OCI-LY3 (cell line): ENCODE results near the gene WDR75.
"Not testable (repeated sequence)": the region's sequence is repeated elsewhere in the genome, so short reads cannot be mapped to it uniquely, and the experiment has no call there.

Experiments used
- H2AFZ ChIP-seq: fragments of 200-600, 300-600 bp; shearing (Covaris generic); 2 replicates; pipeline ENCODE4 v1.6.0; 2014; ENCODE audit warnings: antibody characterized with exemption, low read depth, low read length
- H3K27ac ChIP-seq: fragments of 200-600, 300-600 bp; sonication (generic); 2 replicates; pipeline ENCODE4 v1.5.1; 2014; ENCODE audit warnings: mild to moderate bottlenecking, low read length, moderate library complexity, mixed read lengths
- H3K27me3 ChIP-seq: fragments of 200-600, 300-600 bp; sonication (generic); 2 replicates; pipeline ENCODE4 v1.6.1; 2014; ENCODE audit warnings: low read depth, low read length, mixed read lengths
- H3K36me3 ChIP-seq: fragments of 200-600, 300-600 bp; sonication (generic); replicated peaks from 2 replicates; pipeline ENCODE3; 2014; ENCODE audit warnings: low read depth, low read length, mixed read lengths
- H3K4me1 ChIP-seq: fragments of 300-600, 200-600 bp; sonication (generic); 2 replicates; pipeline ENCODE4 v1.6.1; 2014; ENCODE audit warnings: low read length, mixed read lengths
- H3K4me2 ChIP-seq: fragments of 200-600, 300-600 bp; sonication (generic); 2 replicates; pipeline ENCODE4 v1.6.1; 2014; ENCODE audit warnings: low read length, mixed read lengths
- H3K4me3 ChIP-seq: fragments of 300-600, 200-600 bp; sonication (generic); 2 replicates; pipeline ENCODE4 v1.5.1; 2014; ENCODE audit warnings: antibody characterized with exemption, mild to moderate bottlenecking, low read length, moderate library complexity
- H3K79me2 ChIP-seq: fragments of 300-600, 200-600 bp; shearing (Covaris generic); 2 replicates; pipeline ENCODE4 v1.6.1; 2014; ENCODE audit warnings: mild to moderate bottlenecking, low read length, mixed read lengths
- H3K9ac ChIP-seq: fragments of 300-600, 200-600 bp; shearing (Covaris generic); 2 replicates; pipeline ENCODE4 v1.6.0; 2014; ENCODE audit warnings: mild to moderate bottlenecking, low read length, moderate library complexity
- H3K9me3 ChIP-seq: fragments of 200-600, 300-600 bp; shearing (Covaris generic); 2 replicates; pipeline ENCODE4 v1.6.1; 2014; ENCODE audit warnings: low read length, mixed read lengths; ENCODE audit not compliant: insufficient read depth
- H4K20me1 ChIP-seq: fragments of 200-600, 300-600 bp; sonication (generic); 2 replicates; pipeline ENCODE4 v1.6.1; 2016; ENCODE audit warnings: low read length, mixed read lengths; ENCODE audit not compliant: insufficient read depth
- CTCF ChIP-seq: fragments of 200-600, 300-600 bp; sonication (generic); IDR thresholded peaks from 2 replicates; pipeline ENCODE4 v1.5.1; 2014; ENCODE audit warnings: antibody characterized with exemption, low read length, low read depth
- EZH2phosphoT487 ChIP-seq: fragments of 200-600 bp; shearing (Covaris generic); IDR thresholded peaks from 2 replicates; pipeline ENCODE4 v1.6.1; 2018; ENCODE audit warnings: antibody characterized with exemption, mixed run types, low read depth

The WDR75 gene

GRCh38 chr2:189427872-189428271 lies 13.4 kb upstream of the WDR75 start:
- no peak overlapping the region for H3K4me2 ChIP-seq
- TF ChIP-seq EZH2phosphoT487 (no peak), CTCF (no peak)

GRCh38 chr2:189430448-189430847 lies 10.8 kb upstream of the WDR75 start:
- H3K4me3 ChIP-seq, H4K20me1 ChIP-seq, H3K9me3 ChIP-seq, H3K4me1 ChIP-seq, H3K79me2 ChIP-seq, H2AFZ ChIP-seq, H3K9ac ChIP-seq, H3K4me2 ChIP-seq, H3K27ac ChIP-seq, H3K36me3 ChIP-seq, H3K27me3 ChIP-seq: not testable (repeated sequence)

More at GRCh38 chr2:189427872-189428271, 13.4 kb upstream of the WDR75 start:
- H3K36me3 ChIP-seq = no peaks in the 10 kb centered on the region
- H2AFZ ChIP-seq = no peak overlapping the region
- H3K4me1 ChIP-seq = peaks cover 5% of the 10 kb centered on the region
- no peaks in the 10 kb centered on the region for H3K79me2 ChIP-seq
- H3K9me3 ChIP-seq = no peaks in the 10 kb centered on the region
- no peak overlapping the region for H3K27ac ChIP-seq
- no peak overlapping the region for H3K9ac ChIP-seq
- H4K20me1 ChIP-seq = no peaks in the 10 kb centered on the region
- H3K4me3 ChIP-seq = no peak overlapping the region
- H3K27me3 ChIP-seq = no peaks in the 10 kb centered on the region

- not testable (repeated sequence) for H3K27me3 ChIP-seq, H2AFZ ChIP-seq, H3K4me2 ChIP-seq, H3K36me3 ChIP-seq, H3K9me3 ChIP-seq, H3K27ac ChIP-seq, H3K4me3 ChIP-seq, H3K9ac ChIP-seq, H4K20me1 ChIP-seq, H3K79me2 ChIP-seq
- H3K4me1 ChIP-seq = peaks cover 10% of the 10 kb centered on the region
Measured at GRCh38 chr2:189435803-189436202, 5.5 kb upstream of the WDR75 start.

GRCh38 chr2:189437926-189438325 lies 3.3 kb upstream of the WDR75 start:
- H3K79me2 ChIP-seq = peaks cover 16% of the 10 kb centered on the region
- H4K20me1 ChIP-seq = peaks cover under 1% of the 10 kb centered on the region; the same call in 1 of the 2 replicates
- TF ChIP-seq EZH2phosphoT487 (no peak), CTCF (no peak)
- peaks cover 4% of the 10 kb centered on the region for H3K36me3 ChIP-seq
- H3K4me2 ChIP-seq = no peak overlapping the region
- H3K4me1 ChIP-seq = peaks cover 16% of the 10 kb centered on the region
- H3K4me3 ChIP-seq = no peak overlapping the region
- no peak overlapping the region for H3K9ac ChIP-seq
- H3K9me3 ChIP-seq = no peaks in the 10 kb centered on the region
- no peak overlapping the region for H3K27ac ChIP-seq
- H2AFZ ChIP-seq = no peak overlapping the region
- H3K27me3 ChIP-seq = no peaks in the 10 kb centered on the region

- no peak overlapping the region for H2AFZ ChIP-seq
- peaks cover 6% of the 10 kb centered on the region for H3K36me3 ChIP-seq
- no peaks in the 10 kb centered on the region for H3K27me3 ChIP-seq
- H4K20me1 ChIP-seq = peaks cover 14% of the 10 kb centered on the region
- peaks cover 31% of the 10 kb centered on the region for H3K79me2 ChIP-seq
- peaks cover 31% of the 10 kb centered on the region for H3K4me1 ChIP-seq
- H3K9ac ChIP-seq = no peak overlapping the region
- no peaks in the 10 kb centered on the region for H3K9me3 ChIP-seq
- H3K4me3 ChIP-seq = no peak overlapping the region
- H3K27ac ChIP-seq = no peak overlapping the region
- no peak for TF ChIP-seq CTCF
- TF ChIP-seq EZH2phosphoT487 = no peak
- no peak overlapping the region for H3K4me2 ChIP-seq
Measured at GRCh38 chr2:189439342-189439741, 1.9 kb upstream of the WDR75 start.
